GM21529 (cell line): ENCODE data around the gene TRPM6.
"Not testable (repeated sequence)": the region's sequence is repeated elsewhere in the genome, so short reads cannot be mapped to it uniquely, and the experiment has no call there.

ENCODE experiments used
- ATAC-seq: cut with Tn5 transposase; IDR thresholded peaks from one replicate; pipeline ENCODE4 v1.9.1; 2021; ENCODE audit not compliant: unreplicated experiment

Gene TRPM6, protein sequence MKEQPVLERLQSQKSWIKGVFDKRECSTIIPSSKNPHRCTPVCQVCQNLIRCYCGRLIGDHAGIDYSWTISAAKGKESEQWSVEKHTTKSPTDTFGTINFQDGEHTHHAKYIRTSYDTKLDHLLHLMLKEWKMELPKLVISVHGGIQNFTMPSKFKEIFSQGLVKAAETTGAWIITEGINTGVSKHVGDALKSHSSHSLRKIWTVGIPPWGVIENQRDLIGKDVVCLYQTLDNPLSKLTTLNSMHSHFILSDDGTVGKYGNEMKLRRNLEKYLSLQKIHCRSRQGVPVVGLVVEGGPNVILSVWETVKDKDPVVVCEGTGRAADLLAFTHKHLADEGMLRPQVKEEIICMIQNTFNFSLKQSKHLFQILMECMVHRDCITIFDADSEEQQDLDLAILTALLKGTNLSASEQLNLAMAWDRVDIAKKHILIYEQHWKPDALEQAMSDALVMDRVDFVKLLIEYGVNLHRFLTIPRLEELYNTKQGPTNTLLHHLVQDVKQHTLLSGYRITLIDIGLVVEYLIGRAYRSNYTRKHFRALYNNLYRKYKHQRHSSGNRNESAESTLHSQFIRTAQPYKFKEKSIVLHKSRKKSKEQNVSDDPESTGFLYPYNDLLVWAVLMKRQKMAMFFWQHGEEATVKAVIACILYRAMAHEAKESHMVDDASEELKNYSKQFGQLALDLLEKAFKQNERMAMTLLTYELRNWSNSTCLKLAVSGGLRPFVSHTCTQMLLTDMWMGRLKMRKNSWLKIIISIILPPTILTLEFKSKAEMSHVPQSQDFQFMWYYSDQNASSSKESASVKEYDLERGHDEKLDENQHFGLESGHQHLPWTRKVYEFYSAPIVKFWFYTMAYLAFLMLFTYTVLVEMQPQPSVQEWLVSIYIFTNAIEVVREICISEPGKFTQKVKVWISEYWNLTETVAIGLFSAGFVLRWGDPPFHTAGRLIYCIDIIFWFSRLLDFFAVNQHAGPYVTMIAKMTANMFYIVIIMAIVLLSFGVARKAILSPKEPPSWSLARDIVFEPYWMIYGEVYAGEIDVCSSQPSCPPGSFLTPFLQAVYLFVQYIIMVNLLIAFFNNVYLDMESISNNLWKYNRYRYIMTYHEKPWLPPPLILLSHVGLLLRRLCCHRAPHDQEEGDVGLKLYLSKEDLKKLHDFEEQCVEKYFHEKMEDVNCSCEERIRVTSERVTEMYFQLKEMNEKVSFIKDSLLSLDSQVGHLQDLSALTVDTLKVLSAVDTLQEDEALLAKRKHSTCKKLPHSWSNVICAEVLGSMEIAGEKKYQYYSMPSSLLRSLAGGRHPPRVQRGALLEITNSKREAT (N-terminal part only)

GRCh38 chr9:74887041-74887980, at the start of gene TRPM6:
Gene TRPM6 (minus strand): TSS chr9:74887921. CDS start chr9:74887856, 65 bp downstream.
- ATAC-seq, result no peak

- no peak for ATAC-seq
Observed at GRCh38 chr9:74935008-74935407, 47.3 kb upstream of the TRPM6 start.

- no peak for ATAC-seq
Observed at GRCh38 chr9:74921737-74922136, 34.0 kb upstream of the TRPM6 start.

DNA sequence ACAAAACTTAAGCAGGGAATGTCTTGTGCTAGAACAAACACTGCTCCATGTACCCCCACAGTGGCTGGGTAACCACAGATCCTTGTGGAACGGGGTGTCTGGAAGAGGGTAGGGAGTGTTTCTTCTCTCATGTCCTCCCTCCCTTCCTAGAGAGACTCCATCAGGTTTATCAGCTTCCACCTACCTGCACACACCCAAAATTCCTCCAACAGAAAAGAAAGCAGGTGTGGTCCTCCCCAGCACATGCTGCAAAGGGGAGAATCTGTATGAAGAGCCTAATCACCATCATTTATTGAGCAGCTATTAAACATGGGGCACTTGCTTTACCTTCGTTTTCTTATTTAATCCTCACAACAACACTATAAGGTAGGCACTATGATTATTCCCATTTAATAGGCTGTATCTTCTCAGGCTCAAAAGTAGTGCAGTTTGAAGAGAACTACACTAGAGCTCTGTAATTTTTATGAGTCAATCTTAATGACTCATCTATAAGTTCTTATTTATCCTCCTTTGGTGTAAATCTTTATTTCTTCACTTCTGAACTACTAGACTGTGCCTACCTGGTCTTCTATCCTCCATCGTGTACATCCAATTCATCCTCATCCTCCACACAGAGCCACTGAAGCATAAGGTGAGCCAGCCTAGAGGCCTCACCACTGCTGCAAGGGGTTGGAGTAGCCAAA, 33.4 kb upstream of the TRPM6 start:
- ATAC-seq, result no peak

DNA sequence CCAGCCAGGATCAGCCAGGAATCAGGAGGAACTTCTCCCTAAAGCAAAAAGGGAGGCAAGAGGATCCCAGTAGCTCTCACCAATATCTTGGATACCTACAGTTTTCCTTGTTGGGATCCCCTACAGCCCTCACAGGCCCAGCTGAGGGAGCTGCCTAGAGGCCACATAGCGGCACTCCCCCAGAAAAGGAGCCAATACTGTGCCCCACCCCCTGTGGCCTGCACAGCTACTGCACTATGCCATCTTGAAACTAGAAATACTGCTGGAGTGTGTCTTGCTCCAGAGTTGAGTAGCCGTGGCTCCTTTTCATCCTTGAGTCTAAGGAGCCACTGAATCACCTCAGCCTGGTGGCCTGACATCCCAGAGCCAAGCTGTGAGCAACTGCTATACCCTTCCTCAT, 22.3 kb upstream of the TRPM6 start:
- ATAC-seq, result no peak

DNA sequence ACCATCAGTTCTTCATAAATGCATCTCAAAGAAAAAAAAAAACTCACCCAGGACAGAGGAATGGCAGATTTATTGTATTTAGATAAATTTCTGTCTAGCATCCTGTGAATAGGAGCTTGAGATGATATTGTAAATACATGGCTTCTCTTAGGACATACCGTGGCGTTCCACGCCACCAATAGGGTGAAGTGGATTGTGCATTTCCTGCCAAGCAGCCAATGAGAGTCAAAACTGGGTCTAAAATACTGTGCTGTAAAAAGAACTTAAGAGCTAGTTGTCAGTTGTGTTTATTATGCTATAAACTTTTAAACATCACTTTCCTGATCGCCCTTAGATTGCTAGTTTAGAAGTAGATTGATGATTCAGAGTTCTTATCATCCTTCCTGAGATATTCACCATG, 20.9 kb upstream of the TRPM6 start:
- no peak for ATAC-seq

DNA sequence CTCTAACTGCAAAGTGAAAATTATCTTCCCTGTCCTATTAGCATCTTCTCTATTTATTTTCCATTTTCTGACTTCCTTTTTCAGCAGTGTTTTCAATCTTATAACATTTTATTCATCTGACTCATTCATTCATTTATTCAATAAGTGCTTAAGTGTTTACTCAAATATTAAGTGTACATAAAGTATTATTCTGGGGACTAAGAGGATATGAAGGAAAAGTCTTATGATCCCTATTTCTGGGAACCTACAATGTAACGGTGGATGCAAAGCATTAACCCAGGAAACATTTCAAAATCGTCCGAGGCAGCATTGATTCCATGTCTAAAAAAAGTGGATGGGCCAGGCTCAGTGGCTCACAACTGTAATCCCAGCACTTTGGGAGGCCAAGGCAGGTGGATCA, 19.4 kb upstream of the TRPM6 start:
- no peak for ATAC-seq

DNA sequence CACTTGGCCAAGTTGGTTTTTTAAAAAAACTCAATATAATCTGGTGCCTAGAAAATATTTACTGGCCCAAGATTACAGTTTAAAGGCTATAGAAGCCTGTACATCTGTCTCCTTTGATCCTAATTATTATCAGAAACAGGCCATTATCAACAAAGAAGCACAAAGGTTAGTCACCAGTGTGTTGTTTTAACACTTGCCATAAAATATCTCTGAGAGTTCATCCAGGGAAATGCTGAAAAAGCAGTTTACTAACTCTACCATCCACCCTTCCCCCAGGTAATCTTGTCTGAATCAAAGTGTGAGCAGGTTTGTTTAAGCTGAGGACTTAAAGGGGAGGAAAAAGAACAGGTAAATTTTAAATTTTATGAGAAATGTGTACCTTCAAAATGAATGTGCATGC, 13.3 kb upstream of the TRPM6 start:
- ATAC-seq, result no peak

DNA sequence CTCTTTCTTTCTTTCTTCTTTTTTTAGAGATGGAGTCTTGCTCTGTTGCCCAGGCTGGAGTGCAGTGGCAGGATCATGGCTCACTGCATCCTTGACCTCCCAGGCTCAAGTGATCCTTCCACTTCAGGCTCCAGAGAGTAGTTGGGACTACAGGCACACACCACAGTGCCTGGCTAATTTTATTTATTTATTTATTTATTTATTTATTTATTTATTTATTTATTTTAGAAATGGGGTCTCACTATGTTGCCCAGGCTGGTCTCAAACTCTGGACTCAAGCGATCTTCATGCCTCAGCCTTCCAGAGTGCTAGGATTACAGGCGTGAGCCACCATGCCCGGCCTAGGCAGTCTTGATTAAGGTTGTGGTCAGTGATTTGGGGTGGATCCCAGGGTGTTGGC, 728 bp upstream of the TRPM6 start:
- ATAC-seq, result not testable (repeated sequence)

- ATAC-seq, result no peak
Observed at GRCh38 chr9:74887981-74888370, 255 bp upstream of the TRPM6 start.

GRCh38 chr9:74876382-74876949, 11.3 kb downstream of the TRPM6 start:
- ATAC-seq, result no peak

- ATAC-seq, result no peak
Observed at GRCh38 chr9:74875656-74876055, 12.1 kb downstream of the TRPM6 start.

- no peak for ATAC-seq
Observed at GRCh38 chr9:74874220-74874619, 13.5 kb downstream of the TRPM6 start.

DNA sequence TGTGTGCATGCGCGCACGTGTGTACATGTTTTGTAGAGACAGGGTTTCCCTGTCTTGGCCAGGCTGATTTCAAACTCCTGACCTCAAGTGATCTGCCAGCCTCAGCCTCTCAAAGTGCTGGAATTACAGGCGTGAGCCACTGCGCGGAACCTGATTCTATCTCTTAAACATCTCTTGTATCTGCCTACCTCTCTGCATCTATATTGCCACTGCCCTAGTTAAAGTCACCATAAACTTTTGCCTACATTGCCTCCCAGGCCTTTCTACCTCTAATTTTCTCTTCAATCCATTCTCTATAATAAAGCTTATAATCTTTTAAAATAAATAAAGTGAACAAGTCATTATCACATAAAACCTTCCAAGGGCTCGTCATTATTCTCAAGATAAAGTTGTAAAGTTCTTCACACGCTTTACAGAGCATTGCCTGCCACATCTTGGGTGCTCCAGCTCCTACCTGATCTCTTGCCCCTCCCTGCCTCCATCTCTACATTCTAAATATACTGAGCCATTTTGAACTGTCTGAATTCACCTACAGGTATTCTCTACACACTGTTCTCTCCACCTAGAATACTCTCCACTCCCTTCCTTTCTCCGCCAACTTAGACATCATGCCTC, 15.0 kb downstream of the TRPM6 start:
- ATAC-seq, result no peak

DNA sequence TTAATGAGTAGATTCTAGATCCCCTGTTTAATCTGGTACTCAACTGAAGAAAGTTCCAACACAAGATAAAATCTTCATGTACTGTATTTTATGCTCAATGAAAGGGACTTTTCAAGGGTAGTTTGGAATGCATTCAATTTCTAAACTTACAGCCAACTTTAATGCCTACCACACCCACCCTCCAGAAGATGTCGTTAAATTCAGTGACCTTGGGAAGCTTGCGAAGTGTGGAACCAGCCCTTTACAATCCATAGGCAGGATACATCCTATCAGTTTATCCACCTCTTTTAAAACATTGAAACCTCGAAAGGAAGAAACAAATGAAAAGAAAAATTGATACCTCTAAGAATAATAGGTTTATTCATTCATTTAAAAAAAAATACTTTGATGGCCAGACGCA, 20.2 kb downstream of the TRPM6 start:
- no peak for ATAC-seq

GRCh38 chr9:74865177-74865576, 22.5 kb downstream of the TRPM6 start:
- ATAC-seq, result peak; percentile 72

DNA sequence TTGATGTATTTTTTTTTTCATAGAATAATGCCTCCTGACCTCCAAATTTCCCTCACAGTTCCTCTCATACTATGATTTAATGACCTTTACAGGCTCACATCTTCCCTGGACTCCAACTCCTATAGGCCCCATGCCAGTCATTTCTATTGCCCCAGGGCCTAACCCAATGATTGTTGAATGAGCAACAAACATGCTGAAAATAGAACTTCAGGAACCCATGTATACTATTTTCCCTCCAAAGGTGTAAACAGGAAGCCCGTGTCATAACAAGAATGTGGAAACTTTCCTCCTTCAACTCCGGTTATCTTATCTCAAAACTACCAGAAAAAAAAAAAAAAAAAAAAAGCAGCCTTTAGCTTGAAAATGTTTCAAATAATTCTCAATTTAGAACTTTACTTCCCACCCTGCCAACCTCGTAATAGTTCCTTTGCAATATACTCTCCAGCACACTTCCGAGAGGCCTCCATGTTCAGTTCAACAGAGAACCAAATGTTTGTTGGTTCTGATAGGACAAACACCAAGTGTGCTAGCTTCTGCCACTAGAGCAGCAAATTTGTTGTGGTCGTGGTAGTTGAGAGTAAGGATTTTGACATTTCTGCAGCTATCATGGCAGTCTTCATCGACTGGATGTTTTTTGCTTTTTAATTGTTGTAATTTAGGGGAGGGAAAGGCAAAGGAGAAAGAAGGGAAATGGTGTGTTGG, 25.8 kb downstream of the TRPM6 start:
- no peak for ATAC-seq

- no peak for ATAC-seq
Observed at GRCh38 chr9:74861071-74861470, 26.6 kb downstream of the TRPM6 start.
